Measurements from ENCODE around the gene RXFP2.

DNA sequence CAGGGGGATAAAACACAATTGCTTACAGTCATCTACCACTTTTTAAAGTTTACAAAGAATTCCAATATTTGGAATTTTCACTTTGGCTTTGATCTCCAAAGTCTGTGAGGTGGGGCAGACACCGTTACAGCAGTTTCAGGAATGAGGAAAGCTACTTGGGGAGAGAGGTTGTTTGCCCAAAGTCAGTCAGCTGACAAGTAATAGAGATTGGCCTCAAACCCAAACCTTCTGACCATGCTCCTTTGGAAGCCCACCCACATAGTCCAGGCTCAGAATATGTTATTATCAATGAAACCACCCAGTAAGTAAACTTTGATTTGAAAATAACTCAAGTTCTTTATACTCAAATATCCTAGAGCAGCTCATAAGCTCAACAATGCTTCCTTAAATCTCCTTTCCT lies 29.0 kb downstream of the RXFP2 start:
- no peak for TF ChIP-seq POLR2A (IDR thresholded peaks at IDR 0.05; ENCODE audit: low read depth, low read length)
- TF ChIP-seq TAF1 (IDR thresholded peaks at IDR 0.05; ENCODE audit: low read depth, low read length): no peak
- no peak for TF ChIP-seq POLR2AphosphoS5 (IDR thresholded peaks at IDR 0.05; ENCODE audit: low read depth, low read length)
- no peak for TF ChIP-seq SPI1 (IDR thresholded peaks at IDR 0.05; ENCODE audit: low read depth, low read length)
